LoVo (cell line): ENCODE results near the gene IQGAP1.
"Not testable (repeated sequence)": the region's sequence is repeated elsewhere in the genome, so short reads cannot be mapped to it uniquely, and the experiment has no call there.

Source experiments
- DNase-seq: peaks from one replicate; pipeline ENCODE4 v3.0.0-alpha.2; 2016; ENCODE audit warnings: low spot score

IQGAP1 gene

GRCh38 chr15:90483637-90484036, 95.6 kb downstream of the IQGAP1 start:
- no peak for DNase-seq

DNA sequence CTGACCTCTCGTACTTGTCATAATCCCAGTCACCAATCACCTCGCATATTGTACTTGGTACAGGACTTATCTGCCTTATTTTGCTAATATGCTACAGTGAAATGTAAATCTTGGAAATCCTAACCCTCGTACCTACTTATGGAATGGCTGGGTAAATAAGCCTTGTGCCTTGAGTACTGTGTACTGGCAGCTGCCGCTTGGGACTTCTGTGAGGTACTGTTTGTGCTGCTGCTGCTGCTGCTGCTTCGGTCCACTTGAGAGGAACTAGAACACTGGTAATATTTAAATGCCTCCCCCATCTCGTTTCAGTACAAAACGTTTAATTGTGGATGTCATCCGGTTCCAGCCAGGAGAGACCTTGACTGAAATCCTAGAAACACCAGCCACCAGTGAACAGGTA, 99.1 kb downstream of the IQGAP1 start:
- no peak for DNase-seq

DNA sequence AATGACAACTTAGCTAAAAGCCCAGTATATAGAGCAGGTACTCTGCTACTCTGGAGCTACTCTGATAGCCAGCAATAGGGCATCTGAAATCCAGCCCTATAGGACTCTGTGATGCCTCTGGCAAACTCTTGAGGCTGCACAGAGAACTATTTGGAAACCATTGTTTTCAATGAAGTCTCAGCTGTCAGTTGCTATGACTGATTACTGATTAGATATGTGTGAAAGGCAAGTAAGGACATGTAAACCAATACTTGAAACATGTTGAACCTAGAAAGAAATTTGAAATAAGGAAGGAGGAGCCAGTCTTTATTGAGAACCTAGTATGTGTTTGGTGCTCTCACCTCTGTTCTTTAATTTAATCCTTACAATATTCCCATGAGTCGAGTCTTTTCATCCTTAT, 101.5 kb downstream of the IQGAP1 start:
- DNase-seq: no peak

GRCh38 chr15:90489944-90490343, 101.9 kb downstream of the IQGAP1 start:
- DNase-seq: no peak

DNA sequence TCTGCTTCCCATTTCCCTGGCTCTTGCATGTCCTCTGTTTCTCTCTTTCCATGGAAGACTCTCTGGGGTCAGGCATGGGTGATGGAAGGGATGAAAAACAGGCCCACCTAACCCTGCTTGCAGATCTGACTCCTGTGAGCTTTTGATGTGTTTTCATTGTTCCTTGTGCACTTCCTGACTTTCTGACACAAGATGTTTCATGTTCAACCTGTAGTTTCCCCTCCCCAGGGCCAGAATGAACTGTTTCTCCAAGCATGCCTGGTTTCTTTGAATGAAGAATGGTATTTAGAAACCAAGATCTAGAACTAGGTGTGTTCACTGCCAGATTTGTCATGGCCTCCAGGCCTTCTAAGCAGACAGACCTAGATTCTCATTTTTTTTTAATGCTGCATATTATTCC, 105.6 kb downstream of the IQGAP1 start:
- DNase-seq: no peak

DNA sequence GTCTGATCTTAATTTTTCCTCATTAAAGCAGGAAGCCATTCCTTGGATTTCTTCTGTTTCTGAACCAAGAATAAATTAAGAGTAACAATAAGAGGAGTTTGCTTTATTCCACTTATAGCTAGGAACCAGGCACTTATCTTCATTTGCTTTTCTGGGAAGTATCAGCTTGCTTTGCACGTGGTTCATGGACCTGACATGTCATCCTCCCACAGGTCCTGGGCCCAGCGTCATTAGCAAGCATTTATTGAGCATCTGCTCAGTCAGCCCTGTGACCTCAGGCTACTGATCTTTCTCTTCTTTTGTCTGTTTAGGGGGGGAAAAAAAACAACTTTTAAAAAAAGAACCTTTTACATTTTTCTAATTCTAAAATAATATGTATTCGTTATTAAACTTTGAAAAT, 107.0 kb downstream of the IQGAP1 start:
- no peak for DNase-seq

DNA sequence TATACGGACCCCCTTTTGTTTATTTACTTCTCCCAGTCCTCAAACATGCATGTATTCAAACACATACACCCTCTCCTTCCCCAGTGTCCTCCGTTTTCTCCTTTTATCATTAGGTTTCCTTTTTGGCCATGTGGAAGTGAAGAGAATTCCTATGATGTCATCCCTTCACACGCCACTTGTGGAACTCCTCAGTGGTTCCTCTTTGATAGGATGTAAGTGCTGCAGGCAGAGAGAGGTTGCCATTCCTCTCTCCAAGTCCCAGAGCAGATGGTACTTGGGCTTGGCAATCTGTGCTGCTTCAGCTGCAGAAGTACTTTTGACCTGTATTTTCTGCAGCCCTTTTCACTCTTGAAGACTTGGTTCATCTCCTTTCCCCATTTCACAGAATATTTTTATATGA, 108.7 kb downstream of the IQGAP1 start:
- no peak for DNase-seq

DNA sequence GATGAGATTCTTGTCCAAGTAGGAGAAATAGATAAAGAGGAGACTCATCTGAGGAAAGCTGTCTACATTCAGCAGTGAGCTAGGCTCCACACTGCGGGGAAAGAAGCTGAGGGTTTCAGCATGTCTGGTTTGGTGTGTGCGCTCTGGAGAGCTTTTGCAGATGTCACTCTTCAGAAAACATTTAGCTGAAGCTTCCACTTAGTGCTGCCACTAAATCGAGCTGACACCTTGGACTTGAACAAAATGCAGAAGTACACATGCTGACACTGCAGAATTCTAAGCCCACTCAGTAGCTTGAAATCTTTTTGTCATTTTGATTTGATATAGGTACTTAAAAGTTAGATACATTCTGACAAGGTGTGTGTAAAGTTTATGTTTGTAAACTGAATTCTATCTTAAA, 109.3 kb downstream of the IQGAP1 start:
- DNase-seq: no peak

- peak; percentile 9 for DNase-seq
Measured at GRCh38 chr15:90497912-90498311, 109.9 kb downstream of the IQGAP1 start.

DNA sequence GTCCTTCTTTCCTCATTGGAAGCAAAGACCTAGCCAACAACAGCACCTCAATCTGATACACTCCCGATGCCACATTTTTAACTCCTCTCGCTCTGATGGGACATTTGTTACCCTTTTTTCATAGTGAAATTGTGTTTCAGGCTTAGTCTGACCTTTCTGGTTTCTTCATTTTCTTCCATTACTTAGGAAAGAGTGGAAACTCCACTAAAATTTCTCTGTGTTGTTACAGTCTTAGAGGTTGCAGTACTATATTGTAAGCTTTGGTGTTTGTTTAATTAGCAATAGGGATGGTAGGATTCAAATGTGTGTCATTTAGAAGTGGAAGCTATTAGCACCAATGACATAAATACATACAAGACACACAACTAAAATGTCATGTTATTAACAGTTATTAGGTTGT, 112.1 kb downstream of the IQGAP1 start:
- no peak for DNase-seq

GRCh38 chr15:90501898-90502297, 113.9 kb downstream of the IQGAP1 start:
- DNase-seq: no peak

- not testable (repeated sequence) for DNase-seq
Measured at GRCh38 chr15:90510781-90511180, 122.7 kb downstream of the IQGAP1 start.

DNA sequence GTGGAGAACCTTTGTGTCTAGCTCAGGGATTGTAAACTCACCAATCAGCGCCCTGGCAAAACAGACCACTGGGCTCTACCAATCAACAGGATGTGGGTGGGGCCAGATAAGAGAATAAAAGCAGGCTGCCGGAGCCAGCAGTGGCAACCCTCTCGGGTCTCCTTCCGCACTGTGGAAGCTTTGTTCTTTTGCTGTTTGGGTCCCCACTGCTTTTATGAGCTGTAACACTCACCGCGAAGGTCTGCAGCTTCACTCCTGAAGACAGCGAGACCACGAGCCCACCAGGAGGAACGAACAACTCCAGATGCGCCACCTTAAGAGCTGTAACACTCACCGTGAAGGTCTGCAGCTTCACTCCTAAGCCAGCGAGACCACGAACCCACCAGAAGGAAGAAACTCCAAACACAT, 123.2 kb downstream of the IQGAP1 start:
- DNase-seq: not testable (repeated sequence)

DNA sequence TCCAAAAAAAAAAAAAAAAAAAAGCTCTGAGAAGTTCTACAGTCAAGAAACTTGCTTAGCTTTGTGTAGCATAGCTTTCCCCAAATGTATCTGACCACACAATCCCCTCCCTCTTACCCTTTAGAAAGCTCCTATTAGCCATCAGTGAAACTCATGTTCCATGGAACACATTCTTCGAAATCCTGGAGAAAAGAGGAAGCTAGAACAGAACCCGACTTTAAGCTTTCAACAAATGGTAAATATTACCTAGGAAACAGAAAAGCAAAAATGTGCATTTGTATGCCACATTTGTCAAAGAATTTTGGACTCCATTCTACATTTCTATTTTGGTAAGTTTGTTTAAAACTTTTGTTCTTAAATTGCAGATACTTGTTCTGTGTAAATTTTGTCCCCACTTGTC, 124.2 kb downstream of the IQGAP1 start:
- no peak for DNase-seq

DNA sequence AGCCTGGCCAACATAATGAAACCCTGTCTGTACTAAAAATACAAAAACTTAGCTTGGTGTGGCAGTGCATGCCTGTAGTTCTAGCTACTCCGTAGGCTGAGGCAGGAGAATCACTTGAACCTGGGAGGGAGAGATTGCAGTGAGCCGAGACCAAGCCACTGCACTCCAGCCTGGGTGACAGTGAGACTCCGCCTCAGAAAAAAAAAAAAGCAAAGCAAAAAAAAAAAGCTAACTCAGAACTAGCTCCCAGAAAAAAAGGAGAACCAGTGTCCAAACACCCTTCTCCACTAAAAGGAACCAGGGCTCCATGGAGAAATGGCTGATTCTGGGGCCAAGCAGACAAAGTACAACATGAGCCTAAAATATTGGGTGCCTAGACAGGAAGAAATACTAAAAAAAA, 124.9 kb downstream of the IQGAP1 start:
- no peak for DNase-seq

- peak; percentile 50 for DNase-seq
Measured at GRCh38 chr15:90513448-90513847, 125.4 kb downstream of the IQGAP1 start.

DNA sequence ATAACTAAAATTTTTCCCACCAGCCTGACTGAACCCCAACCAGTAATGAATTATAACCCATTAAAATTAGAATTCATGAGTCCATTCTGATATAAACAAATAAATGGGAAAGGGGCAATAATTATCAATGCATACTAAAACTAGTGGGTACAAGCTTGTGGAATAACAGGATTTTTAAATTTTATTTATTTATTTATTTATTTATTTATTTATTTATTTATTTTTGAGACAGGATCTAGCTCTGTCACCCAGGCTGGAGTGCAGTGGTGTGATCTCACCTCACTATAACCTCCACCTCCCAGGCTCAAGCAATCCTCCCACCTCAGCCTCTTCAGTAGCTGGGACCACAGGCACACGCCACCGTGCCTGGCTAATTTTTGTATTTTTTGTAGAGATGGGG, 125.9 kb downstream of the IQGAP1 start:
- DNase-seq: not testable (repeated sequence)

GRCh38 chr15:90519688-90520087, 131.6 kb downstream of the IQGAP1 start:
- no peak for DNase-seq

- no peak for DNase-seq
Measured at GRCh38 chr15:90520365-90520764, 132.3 kb downstream of the IQGAP1 start.

- DNase-seq: no peak
Measured at GRCh38 chr15:90523373-90523772, 135.3 kb downstream of the IQGAP1 start.

GRCh38 chr15:90524018-90524803, 136.2 kb downstream of the IQGAP1 start:
- DNase-seq: not testable (repeated sequence)

DNA sequence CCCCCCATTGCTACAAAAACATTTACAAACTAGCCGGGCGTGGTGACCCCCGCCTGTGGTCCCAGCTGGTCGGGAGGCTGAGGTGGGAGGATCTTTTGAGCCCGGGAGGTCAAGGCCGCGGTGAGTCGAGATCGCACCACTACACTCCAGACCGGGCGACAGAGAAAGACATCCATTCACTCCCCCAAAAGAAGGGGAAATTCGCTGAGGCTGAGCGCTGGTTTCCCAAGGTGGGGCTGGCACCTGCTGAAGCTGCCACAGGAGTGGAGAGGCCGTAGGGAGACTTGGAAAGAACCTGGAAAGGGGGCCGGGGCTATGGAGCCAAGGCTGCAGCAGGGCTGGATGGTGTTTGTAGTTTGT, 140.9 kb downstream of the IQGAP1 start:
- no peak for DNase-seq

DNA sequence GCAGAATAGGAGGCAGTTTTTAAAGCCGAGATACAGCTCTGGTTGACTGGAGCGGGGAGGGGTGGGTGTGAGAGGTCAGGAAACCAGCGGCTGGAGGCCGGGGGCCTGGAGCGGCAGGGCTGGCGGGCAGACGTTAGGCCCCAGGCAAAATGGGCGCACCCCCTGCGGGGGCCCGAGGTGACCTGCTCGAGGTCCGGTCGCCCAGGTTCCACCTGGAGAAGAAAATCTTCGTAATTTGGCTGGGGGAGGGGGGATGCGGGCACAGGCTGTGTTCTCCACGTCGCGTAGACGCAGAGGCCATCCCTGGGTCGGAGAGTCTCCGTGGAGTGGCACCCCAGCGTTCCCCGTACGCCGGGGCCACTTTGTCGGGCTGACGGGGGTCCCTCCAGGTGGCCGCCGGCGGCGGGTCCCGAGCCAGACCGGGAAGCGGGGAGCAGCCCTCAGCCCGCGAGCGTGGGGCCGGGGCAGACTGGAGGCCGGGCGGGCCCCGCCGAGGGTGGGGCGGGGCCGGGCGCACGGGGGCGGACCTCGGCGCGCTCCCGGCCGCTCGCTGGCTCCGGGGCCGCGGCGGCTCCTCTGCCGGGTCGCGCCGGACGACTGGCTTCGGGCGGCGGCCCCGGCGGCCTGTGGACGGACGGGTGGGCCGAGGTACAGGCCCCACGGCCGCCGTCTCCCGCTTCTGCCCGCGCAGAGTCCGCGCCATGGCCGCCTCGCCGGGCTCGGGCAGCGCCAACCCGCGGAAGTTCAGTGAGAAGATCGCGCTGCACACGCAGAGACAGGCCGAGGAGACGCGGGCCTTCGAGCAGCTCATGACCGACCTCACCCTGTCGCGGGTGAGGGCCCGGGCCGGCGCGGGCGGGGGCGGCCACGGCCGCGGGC, 141.6 kb downstream of the IQGAP1 start, which contains the start of gene CRTC3:
TSS of gene CRTC3 (plus strand) at position 553 of the 879 bp plus-strand sequence. CDS start at position 702, 149 bp downstream.
- peak; percentile 64 for DNase-seq
